C4-2B (cell line): ENCODE data around the gene NOX4.
"Not testable (repeated sequence)": the region's sequence is repeated elsewhere in the genome, so short reads cannot be mapped to it uniquely, and the experiment has no call there.

ENCODE experiments used
- CTCF ChIP-seq: fragments of 450-650 bp; conservative IDR thresholded peaks from 2 replicates; pipeline ENCODE4 v1.5.1; 2017; ENCODE audit warnings: mild to moderate bottlenecking
- ZFX ChIP-seq: fragments of 450-650 bp; IDR thresholded peaks from 2 replicates; pipeline ENCODE4 v1.6.1; 2017

- TF ChIP-seq CTCF, ZFX: not testable (repeated sequence)
These were observed 159.2 kb downstream of the NOX4 start for GRCh38 chr11:89331940-89332339.
